GM12892 (cell line): ENCODE measurements around the gene OPRL1.

ENCODE experiments used
- POLR2A ChIP-seq: IDR thresholded peaks from 2 replicates; pipeline ENCODE4 v1.6.1; 2011; ENCODE audit warnings: low read depth, low read length, control low read depth
- POLR2AphosphoS5 ChIP-seq: IDR thresholded peaks from 2 replicates; pipeline ENCODE4 v1.6.1; 2011; ENCODE audit warnings: low read depth, low read length, control low read depth
- TAF1 ChIP-seq: IDR thresholded peaks from 2 replicates; pipeline ENCODE4 v1.6.1; 2011; ENCODE audit warnings: low read depth, mild to moderate bottlenecking, control low read depth, low read length, borderline replicate concordance

DNA sequence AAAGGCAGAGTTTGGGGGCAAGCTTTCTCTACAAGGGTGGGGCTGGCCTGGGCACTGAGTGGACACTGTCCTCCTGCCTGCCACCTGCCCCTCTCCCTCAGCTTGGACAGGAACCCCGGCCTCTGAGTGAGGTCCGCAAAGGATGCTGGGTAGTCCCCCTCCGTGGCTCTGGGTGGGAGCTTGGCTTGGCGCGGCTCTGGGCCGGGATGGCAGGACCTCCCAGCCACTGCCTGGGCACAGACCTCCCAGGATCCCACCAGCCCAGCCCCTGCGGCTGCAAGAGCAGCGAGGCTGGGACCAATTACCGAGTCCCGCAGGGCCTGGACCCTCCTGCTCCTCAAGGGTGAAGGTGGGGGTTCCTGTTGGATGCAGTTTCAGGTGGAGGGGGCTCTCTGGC is 27.6 kb upstream of the OPRL1 start:
- TF ChIP-seq POLR2A: no peak
- TF ChIP-seq POLR2AphosphoS5: no peak
- TF ChIP-seq TAF1: no peak
